Activated naive CD4-positive, alpha-beta T cell treated with anti-CD3 and anti-CD28 coated beads, Interleukin-2, amount 10 ng/mL, durations not matched to agents 5 hours and 36 hours (primary cell): Measurements from ENCODE around the gene ZPR1. TPM values are rescaled to one million over a fixed set of nuclear protein-coding genes. Genes with fewer than 3 reads are reported as not detected.

Experiments
- total RNA-seq, 2 experiments: library from RNA; stranded (reverse); gene quantifications; one replicate each; pipeline ENCODE4 v1.2.3, GENCODE V29; 2021

ZPR1 gene, protein sequence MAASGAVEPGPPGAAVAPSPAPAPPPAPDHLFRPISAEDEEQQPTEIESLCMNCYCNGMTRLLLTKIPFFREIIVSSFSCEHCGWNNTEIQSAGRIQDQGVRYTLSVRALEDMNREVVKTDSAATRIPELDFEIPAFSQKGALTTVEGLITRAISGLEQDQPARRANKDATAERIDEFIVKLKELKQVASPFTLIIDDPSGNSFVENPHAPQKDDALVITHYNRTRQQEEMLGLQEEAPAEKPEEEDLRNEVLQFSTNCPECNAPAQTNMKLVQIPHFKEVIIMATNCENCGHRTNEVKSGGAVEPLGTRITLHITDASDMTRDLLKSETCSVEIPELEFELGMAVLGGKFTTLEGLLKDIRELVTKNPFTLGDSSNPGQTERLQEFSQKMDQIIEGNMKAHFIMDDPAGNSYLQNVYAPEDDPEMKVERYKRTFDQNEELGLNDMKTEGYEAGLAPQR
- total RNA-seq = 10 to 100 TPM; 53.2 to 54.3 TPM

DNA sequence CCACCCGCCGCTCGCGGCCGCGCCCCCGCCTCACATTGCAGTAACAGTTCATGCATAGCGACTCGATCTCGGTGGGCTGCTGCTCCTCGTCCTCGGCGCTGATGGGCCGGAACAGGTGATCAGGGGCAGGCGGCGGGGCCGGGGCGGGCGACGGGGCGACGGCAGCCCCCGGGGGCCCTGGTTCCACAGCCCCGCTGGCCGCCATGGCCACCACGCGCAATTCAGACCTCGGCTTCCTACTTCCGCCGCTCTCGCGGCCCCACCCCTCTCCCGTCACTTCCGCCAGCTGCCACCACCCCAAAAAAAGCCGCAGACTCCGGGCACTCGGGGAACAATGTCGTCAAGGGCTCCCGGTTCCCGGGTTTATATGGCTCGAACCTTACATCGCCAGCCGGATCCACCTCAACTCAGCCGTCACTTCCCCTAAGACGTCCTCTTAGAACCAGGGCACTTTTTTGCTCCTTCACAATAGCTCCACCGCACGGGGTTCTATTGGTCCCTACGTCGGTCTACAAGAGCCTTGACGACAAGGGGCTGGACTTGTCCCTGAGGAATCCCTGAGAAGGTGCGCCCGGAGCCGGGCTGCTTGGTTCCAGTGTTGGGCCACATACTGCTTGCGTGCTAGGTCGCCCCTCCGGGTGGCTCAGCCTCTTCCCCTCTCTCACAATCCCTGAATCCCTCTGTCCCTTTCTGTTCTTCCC is at the start of gene ZPR1:
ZPR1 (minus strand) TSS at position 238 of the 701 bp plus-strand sequence; CDS start at position 205, 33 bp downstream.

DNA sequence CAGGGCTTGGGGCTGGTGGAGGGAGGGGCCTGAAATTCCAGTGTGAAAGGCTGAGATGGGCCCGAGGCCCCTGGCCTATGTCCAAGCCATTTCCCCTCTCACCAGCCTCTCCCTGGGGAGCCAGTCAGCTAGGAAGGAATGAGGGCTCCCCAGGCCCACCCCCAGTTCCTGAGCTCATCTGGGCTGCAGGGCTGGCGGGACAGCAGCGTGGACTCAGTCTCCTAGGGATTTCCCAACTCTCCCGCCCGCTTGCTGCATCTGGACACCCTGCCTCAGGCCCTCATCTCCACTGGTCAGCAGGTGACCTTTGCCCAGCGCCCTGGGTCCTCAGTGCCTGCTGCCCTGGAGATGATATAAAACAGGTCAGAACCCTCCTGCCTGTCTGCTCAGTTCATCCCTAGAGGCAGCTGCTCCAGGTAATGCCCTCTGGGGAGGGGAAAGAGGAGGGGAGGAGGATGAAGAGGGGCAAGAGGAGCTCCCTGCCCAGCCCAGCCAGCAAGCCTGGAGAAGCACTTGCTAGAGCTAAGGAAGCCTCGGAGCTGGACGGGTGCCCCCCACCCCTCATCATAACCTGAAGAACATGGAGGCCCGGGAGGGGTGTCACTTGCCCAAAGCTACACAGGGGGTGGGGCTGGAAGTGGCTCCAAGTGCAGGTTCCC is 41.8 kb upstream of the ZPR1 start, which contains the start of gene APOC3:
APOC3 (plus strand) TSS at position 383 of the 659 bp plus-strand sequence. CDS start 676 bp downstream, outside the sequence.

DNA sequence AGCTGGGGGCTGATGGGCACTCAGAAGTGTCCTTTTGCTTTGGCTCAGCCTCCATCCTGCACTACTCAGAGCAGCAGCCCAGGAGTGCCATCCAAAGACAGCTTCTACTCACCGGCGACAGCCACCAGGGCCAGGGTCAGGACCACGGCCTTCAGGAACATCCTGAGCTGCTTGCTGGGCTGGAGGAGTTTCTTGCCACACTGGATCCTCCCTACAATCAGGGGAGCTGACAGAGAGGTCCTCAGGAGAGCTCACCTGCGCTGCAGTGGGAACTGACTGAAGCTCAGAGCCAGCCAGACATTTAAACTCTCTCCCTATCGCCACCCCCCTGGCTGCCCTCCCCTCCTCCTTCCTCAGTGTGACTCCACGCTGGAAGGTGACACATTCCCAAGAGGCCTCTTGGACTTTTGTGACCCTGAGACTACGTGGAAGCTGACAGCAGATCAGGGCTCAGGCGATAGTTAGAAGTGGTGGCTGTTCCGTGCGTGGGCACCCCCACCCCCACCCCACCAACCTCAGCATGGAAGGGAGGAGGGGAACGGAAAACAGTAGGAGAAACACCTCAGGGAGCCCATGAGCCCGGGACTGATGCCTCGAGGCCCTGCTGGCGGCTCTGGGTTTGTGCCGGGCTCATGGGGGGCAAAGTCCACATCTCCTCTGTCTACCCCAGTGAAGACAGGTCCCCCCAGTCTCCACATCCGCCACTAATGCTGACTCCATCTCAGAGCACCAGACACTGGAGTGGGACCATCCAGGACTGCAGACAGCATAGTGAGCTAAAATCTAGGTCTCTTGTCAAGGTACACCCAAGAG is 35.4 kb upstream of the ZPR1 start, which contains the start of gene APOA4:
APOA4 (minus strand) TSS at position 274 of the 813 bp plus-strand sequence; CDS start at position 161, 113 bp downstream.

DNA sequence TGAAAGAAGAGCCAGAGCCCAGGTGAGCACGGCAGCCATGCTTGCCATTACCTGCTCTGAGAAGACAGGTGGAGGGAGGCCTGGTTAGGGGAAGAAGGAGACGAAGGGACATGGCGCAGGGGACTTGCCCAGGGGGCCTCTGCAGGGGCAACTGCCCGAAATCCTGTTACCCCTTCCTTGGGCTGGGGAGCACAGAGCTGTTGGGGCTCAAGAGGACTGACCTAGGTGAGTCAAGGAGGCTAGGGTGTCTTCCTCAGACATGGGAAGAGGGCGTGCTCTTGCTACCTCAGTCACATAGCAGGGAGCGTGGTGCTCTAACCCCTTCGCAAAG is 4.0 kb upstream of the ZPR1 start, which contains the start of gene APOA5:
APOA5 (minus strand) TSS at position 67 of the 331 bp plus-strand sequence; CDS start at position 48, 19 bp downstream.

DNA sequence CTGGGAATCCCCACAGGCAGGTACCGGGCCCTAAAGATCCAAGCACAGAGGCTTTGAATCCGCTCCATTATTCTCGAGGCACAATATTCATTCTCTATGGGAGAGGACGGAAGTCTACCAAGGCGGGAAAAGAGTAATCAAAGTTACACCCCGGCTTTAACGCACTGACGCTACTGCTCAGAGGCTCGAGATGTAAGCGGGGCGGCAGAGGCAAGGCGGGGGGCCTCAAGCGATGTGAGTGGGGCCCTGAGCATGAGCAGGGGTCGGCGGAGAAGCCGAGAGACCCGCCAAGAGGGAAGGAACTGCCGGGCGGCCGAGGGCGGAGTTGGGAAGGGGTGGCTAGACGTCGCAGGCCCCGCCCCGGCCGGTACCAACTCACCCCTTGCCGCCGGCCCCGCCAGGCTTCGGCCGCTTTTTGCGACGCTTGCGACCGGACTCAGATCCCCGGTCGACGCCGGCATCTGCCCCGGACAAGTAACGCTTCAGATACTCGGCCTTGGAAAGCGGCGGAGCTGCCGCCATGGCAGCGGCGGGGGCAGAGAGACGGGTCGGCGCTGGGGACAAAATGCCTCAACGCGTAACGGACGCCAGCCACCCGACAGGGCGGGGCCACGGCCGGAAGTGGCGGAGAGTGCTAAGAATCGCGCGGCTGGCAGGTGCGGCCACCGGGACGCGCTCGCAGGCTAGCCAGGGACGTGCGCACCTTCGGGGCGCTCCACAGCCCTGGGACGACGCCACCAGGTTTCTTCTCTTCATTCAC is 15.2 kb downstream of the ZPR1 start, which contains the start of gene BUD13:
BUD13 (minus strand) TSS at position 545 of the 760 bp plus-strand sequence; CDS start at position 522, 23 bp downstream.

Other genes with a start within 250 kb of the ZPR1 start
- gene BUD13, start 15.0 kb downstream of the ZPR1 start, total RNA-seq = 10 to 100 TPM; 30.5 to 31.3 TPM
- gene APOA5, start 3.9 kb upstream of the ZPR1 start, total RNA-seq = not detected
- gene APOA4, start 35.3 kb upstream of the ZPR1 start, total RNA-seq = not detected
- not detected for gene APOC3, start 41.9 kb upstream of the ZPR1 start, total RNA-seq
- gene APOA1, start 49.6 kb upstream of the ZPR1 start, total RNA-seq = under 1 TPM in 1 of 2 experiments, not detected in 1; 0.26 TPM